GM21381 (cell line): Measurements from ENCODE around the gene TMEM143.

ENCODE experiments used
- ATAC-seq: cut with Tn5 transposase; IDR thresholded peaks from one replicate; pipeline ENCODE4 v1.9.1; 2021; ENCODE audit warnings: mild to moderate bottlenecking, moderate library complexity; ENCODE audit not compliant: unreplicated experiment

TMEM143 gene

GRCh38 chr19:48361912-48362311 is 1.8 kb downstream of the TMEM143 start:
- ATAC-seq, result no peak

GRCh38 chr19:48359123-48359522 is 4.6 kb downstream of the TMEM143 start:
- no peak for ATAC-seq

- no peak for ATAC-seq
Observed at GRCh38 chr19:48355365-48355954, 8.3 kb downstream of the TMEM143 start.

- no peak for ATAC-seq
Observed at GRCh38 chr19:48354332-48354992, 9.3 kb downstream of the TMEM143 start.

GRCh38 chr19:48353677-48354076 is 10.1 kb downstream of the TMEM143 start:
- no peak for ATAC-seq

- no peak for ATAC-seq
Observed at GRCh38 chr19:48351341-48351752, 12.4 kb downstream of the TMEM143 start.

GRCh38 chr19:48350856-48351255 is 12.9 kb downstream of the TMEM143 start:
- no peak for ATAC-seq

- ATAC-seq, result no peak
Observed at GRCh38 chr19:48348737-48349136, 15.0 kb downstream of the TMEM143 start.

GRCh38 chr19:48348045-48348444 is 15.7 kb downstream of the TMEM143 start:
- no peak for ATAC-seq

GRCh38 chr19:48346191-48346590 is 17.5 kb downstream of the TMEM143 start:
- ATAC-seq, result no peak

- no peak for ATAC-seq
Observed at GRCh38 chr19:48344892-48345291, 18.8 kb downstream of the TMEM143 start.

- ATAC-seq, result no peak
Observed at GRCh38 chr19:48342841-48343540, 20.7 kb downstream of the TMEM143 start.

GRCh38 chr19:48342414-48342738 is 21.4 kb downstream of the TMEM143 start:
- ATAC-seq, result no peak

- ATAC-seq, result no peak
Observed at GRCh38 chr19:48341515-48342413, 22.0 kb downstream of the TMEM143 start.

- no peak for ATAC-seq
Observed at GRCh38 chr19:48340995-48341394, 22.7 kb downstream of the TMEM143 start.

- ATAC-seq, result no peak
Observed at GRCh38 chr19:48338802-48339503, 24.8 kb downstream of the TMEM143 start.

GRCh38 chr19:48338253-48338755 is 25.4 kb downstream of the TMEM143 start:
- no peak for ATAC-seq

- peak; percentile 45 for ATAC-seq
Observed at GRCh38 chr19:48333467-48334384, 30.0 kb downstream of the TMEM143 start.

- peak; percentile 56 for ATAC-seq
Observed at GRCh38 chr19:48332662-48333466, 30.9 kb downstream of the TMEM143 start.
